KMS-11 (cell line): ENCODE data around the gene ASIC2.

Experiments used
- H2AFZ ChIP-seq: fragments of 200-600 bp; sonication (generic); 2 replicates; pipeline ENCODE4 v1.6.1; 2016; ENCODE audit warnings: antibody characterized with exemption, mixed run types, low read depth
- H3K27ac ChIP-seq: fragments of 200-600 bp; sonication (generic); 2 replicates; pipeline ENCODE4 v1.6.1; 2016; ENCODE audit warnings: mild to moderate bottlenecking, mixed run types
- H3K27me3 ChIP-seq: fragments of 200-600 bp; sonication (generic); 2 replicates; pipeline ENCODE4 v1.6.1; 2017; ENCODE audit warnings: mild to moderate bottlenecking, low read depth, mixed run types, moderate library complexity; ENCODE audit not compliant: insufficient read depth
- H3K36me3 ChIP-seq: fragments of 200-600 bp; sonication (generic); 2 replicates; pipeline ENCODE4 v1.6.1; 2017; ENCODE audit warnings: mild to moderate bottlenecking, mixed run types; ENCODE audit not compliant: insufficient read depth
- H3K4me1 ChIP-seq: fragments of 200-600 bp; sonication (generic); 2 replicates; pipeline ENCODE4 v1.6.1; 2016; ENCODE audit warnings: mild to moderate bottlenecking, low read depth, mixed run types; ENCODE audit not compliant: poor library complexity, severe bottlenecking
- H3K4me2 ChIP-seq: fragments of 200-600 bp; sonication (generic); 2 replicates; pipeline ENCODE4 v1.7.0; 2016; ENCODE audit warnings: mild to moderate bottlenecking, mixed run types
- H3K4me3 ChIP-seq: fragments of 200-600 bp; sonication (generic); IDR thresholded peaks from 2 replicates; pipeline ENCODE4 v1.6.1; 2017; ENCODE audit warnings: low read depth, low read length, mixed read lengths; ENCODE audit not compliant: insufficient read depth
- H3K79me2 ChIP-seq: fragments of 200-600 bp; sonication (generic); 2 replicates; pipeline ENCODE4 v1.6.1; 2016; ENCODE audit warnings: low read depth, mixed run types; ENCODE audit not compliant: insufficient read depth
- H3K9ac ChIP-seq: fragments of 200-600 bp; sonication (generic); 2 replicates; pipeline ENCODE4 v1.6.1; 2016; ENCODE audit warnings: mild to moderate bottlenecking, mixed run types
- H4K20me1 ChIP-seq: fragments of 200-600 bp; sonication (generic); 2 replicates; pipeline ENCODE4 v1.6.1; 2016; ENCODE audit warnings: mild to moderate bottlenecking, mixed run types; ENCODE audit not compliant: insufficient read depth
- TF ChIP-seq, protein P1 (sequence below): fragments of 200-600 bp; sonication (generic); conservative IDR thresholded peaks from 2 replicates; pipeline ENCODE4 v1.6.1; 2017; ENCODE audit warnings: low read depth, mild to moderate bottlenecking, antibody characterized with exemption, low read length, moderate library complexity, mixed read lengths

ASIC2 gene

DNA sequence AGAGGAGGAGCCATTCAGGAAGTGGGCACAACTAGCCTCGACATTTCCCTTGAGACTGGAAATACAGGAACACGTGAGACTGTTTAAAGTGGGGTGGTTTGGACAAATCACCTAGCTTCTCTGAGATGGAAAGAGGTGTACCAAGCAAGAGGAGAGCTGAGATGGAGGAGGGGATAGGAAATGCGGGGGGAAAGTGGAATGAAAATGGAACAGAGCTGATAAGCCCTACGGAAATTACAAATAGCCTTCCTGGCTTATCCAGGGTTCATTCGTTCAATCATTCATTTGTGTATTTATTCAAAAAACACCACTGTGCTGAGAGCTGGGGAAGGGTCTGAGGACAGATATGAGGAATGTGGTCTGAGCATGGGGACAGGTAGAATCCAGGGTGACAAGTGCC, 64.1 kb downstream of the ASIC2 start:
- TF ChIP-seq, protein P1, sequence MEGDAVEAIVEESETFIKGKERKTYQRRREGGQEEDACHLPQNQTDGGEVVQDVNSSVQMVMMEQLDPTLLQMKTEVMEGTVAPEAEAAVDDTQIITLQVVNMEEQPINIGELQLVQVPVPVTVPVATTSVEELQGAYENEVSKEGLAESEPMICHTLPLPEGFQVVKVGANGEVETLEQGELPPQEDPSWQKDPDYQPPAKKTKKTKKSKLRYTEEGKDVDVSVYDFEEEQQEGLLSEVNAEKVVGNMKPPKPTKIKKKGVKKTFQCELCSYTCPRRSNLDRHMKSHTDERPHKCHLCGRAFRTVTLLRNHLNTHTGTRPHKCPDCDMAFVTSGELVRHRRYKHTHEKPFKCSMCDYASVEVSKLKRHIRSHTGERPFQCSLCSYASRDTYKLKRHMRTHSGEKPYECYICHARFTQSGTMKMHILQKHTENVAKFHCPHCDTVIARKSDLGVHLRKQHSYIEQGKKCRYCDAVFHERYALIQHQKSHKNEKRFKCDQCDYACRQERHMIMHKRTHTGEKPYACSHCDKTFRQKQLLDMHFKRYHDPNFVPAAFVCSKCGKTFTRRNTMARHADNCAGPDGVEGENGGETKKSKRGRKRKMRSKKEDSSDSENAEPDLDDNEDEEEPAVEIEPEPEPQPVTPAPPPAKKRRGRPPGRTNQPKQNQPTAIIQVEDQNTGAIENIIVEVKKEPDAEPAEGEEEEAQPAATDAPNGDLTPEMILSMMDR = no peak
- Histone ChIP-seq H2AFZ (no peak overlapping the region), H3K9ac (no peak overlapping the region), H3K4me1 (no peaks in the 10 kb centered on the region), H3K4me3 (no peak overlapping the region), H3K27ac (no peak overlapping the region), H3K79me2 (no peaks in the 10 kb centered on the region), H4K20me1 (no peaks in the 10 kb centered on the region), H3K4me2 (no peak overlapping the region), H3K36me3 (no peaks in the 10 kb centered on the region), H3K27me3 (no peaks in the 10 kb centered on the region)

DNA sequence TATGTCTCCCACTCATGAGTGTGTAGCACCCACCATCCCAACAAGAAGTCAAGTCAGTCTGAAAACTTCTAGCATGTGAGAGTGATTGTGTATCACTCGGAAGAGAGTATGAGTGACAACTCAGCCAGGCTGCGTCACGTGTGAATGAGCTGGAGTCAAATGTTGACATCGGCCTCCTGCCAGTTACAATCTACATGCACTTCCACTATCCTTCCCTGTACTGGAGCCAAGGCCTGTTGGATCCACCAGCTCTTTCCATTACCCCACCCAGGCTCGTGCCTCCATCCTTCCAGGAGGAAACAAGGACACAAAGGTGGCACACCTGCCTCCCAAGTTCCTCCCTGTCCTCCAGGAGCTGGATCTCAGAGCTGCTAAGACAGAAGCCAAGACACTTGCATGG, 64.5 kb downstream of the ASIC2 start:
- H3K27ac ChIP-seq = no peak overlapping the region
- H3K27me3 ChIP-seq = no peaks in the 10 kb centered on the region
- no peaks in the 10 kb centered on the region for H3K36me3 ChIP-seq
- H3K4me3 ChIP-seq = no peak overlapping the region
- no peaks in the 10 kb centered on the region for H3K79me2 ChIP-seq
- no peak overlapping the region for H3K9ac ChIP-seq
- TF ChIP-seq, protein P1 = no peak
- no peaks in the 10 kb centered on the region for H4K20me1 ChIP-seq
- no peak overlapping the region for H2AFZ ChIP-seq
- H3K4me2 ChIP-seq = no peak overlapping the region
- H3K4me1 ChIP-seq = no peaks in the 10 kb centered on the region

DNA sequence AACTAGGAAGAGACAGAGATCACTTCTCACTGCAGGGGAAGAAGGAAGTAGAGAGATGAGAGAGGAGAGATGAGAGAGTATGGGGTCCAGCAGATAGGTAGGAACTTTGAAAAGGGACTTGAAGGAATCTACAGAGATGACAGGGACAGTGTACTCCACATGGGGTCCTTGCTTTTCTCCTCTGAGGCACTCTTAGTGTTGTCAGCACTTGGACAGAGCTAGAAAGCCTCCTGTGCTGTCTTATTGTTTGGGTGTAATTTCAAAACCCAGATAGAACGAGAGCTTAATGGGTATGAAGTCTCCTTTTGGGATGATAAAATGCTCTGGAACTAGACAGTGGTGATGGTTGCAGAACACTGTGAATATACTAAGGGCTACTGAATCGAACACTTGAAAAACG, 65.2 kb downstream of the ASIC2 start:
- no peaks in the 10 kb centered on the region for H3K36me3 ChIP-seq
- H3K4me1 ChIP-seq = no peaks in the 10 kb centered on the region
- no peak overlapping the region for H3K4me3 ChIP-seq
- no peaks in the 10 kb centered on the region for H3K27me3 ChIP-seq
- H3K79me2 ChIP-seq = no peaks in the 10 kb centered on the region
- no peaks in the 10 kb centered on the region for H4K20me1 ChIP-seq
- TF ChIP-seq, protein P1 = no peak
- H3K9ac ChIP-seq = no peak overlapping the region
- no peak overlapping the region for H3K27ac ChIP-seq
- H3K4me2 ChIP-seq = no peak overlapping the region
- no peak overlapping the region for H2AFZ ChIP-seq

DNA sequence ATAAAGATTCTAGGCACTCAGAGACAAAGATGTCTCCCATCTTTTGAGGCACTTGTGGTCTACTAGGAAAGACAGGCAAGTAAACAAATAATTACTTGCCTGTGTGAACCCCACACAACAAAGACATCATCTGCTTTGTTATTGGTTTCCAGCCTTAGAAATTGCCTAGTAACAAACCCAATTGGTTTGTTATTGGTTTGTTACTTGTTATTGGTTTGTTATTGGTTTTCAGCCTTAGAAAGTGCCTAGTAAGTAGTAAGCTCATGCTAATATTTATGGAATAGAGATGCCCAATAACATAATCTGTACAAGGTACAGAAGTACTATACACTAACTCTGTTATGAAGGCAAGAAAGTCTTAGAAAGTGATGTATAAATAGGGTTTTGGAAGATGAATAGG, 67.1 kb downstream of the ASIC2 start:
- Histone ChIP-seq H3K9ac (no peak overlapping the region), H2AFZ (no peak overlapping the region), H3K27ac (no peak overlapping the region), H3K27me3 (no peaks in the 10 kb centered on the region), H4K20me1 (no peaks in the 10 kb centered on the region), H3K36me3 (no peaks in the 10 kb centered on the region), H3K4me1 (no peaks in the 10 kb centered on the region), H3K79me2 (no peaks in the 10 kb centered on the region), H3K4me2 (no peak overlapping the region), H3K4me3 (no peak overlapping the region)
- TF ChIP-seq, protein P1 = no peak

DNA sequence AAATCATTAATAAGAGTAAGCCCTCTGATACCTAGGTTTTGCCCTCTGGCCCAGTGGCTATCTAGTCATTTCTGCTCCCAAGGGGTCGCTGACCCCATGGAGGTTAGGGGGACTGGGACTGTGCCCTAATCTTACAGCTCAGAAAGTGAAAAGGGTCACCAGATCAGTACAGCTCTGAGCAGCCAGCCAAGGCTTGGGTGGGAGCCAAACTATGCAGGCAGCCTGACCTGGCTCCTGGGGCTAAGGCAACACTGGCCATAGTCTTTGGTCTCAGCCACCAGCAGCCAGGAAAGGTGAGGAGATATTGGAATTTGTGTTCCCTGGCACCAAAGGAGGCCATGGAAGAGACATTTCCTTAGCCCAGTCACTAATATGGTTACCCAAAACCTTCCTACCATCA, 67.6 kb downstream of the ASIC2 start:
- H3K4me1 ChIP-seq = no peaks in the 10 kb centered on the region
- H3K79me2 ChIP-seq = no peaks in the 10 kb centered on the region
- H3K4me3 ChIP-seq = no peak overlapping the region
- no peak overlapping the region for H3K9ac ChIP-seq
- H3K4me2 ChIP-seq = no peak overlapping the region
- H3K36me3 ChIP-seq = no peaks in the 10 kb centered on the region
- H3K27me3 ChIP-seq = no peaks in the 10 kb centered on the region
- H4K20me1 ChIP-seq = no peaks in the 10 kb centered on the region
- H2AFZ ChIP-seq = no peak overlapping the region
- no peak overlapping the region for H3K27ac ChIP-seq
- TF ChIP-seq, protein P1 = no peak
